ENCODE measurements around the gene MCM7. TPM values are rescaled to one million over a fixed set of nuclear protein-coding genes. Genes with fewer than 3 reads are reported as not detected.

Gene MCM7
- total RNA-seq, 1 donor from 2014 or later, result 40.1 TPM

DNA sequence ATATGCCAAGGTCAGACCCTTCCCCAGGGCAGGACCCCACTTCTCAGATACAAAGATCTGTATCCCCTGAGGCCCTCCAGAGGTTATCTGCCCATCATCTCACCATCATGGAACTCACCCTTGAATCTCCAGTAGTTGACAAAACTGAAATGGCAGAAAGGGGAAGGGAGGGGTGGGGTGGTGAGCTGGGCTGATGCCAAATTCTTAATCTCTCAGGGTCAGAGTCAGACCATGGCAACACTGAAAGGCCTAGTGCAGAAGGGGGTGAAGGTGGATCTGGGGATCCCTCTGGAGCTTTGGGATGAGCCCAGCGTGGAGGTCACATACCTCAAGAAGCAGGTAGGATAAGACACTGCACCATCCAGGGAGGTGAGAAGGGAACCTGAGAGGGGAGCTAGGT is 21.4 kb upstream of the MCM7 start:
- no peak for DNase-seq (ENCODE audit: low read depth)

DNA sequence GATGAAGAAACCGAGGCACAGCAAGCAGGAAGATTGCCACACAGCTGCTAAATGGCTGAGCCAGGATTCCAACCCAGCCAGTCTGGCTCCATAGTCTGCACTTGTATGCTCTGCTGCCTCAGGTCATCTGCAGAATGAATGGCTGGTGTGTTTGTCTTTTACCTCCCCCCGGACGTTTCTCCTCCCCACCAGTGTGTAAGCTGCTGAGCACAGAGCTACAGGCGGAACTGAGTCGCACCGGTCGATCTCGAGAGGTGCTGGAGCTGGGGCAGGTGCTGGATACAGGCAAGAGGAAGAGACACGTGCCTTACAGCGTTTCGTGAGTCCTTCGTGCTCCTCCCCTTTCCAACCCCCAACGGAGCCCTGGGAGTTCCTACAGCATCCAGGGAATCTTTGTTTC is 20.9 kb upstream of the MCM7 start:
- no peak for DNase-seq (ENCODE audit: low read depth)

DNA sequence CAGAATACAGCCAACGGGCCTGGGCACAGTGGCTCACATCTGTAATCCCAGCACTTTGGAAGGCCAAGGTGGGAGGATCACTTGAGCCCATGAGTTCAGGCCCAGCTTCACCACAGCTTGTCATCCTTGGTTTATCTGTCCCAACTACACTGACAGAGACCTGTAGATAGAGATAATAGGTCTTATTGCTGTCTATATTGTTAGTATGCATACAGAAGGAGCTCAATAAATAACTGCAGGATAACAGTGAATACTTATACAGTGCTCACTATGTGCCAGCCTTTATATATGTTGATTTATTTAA is 19.5 kb upstream of the MCM7 start:
- DNase-seq (ENCODE audit: low read depth), result no peak

DNA sequence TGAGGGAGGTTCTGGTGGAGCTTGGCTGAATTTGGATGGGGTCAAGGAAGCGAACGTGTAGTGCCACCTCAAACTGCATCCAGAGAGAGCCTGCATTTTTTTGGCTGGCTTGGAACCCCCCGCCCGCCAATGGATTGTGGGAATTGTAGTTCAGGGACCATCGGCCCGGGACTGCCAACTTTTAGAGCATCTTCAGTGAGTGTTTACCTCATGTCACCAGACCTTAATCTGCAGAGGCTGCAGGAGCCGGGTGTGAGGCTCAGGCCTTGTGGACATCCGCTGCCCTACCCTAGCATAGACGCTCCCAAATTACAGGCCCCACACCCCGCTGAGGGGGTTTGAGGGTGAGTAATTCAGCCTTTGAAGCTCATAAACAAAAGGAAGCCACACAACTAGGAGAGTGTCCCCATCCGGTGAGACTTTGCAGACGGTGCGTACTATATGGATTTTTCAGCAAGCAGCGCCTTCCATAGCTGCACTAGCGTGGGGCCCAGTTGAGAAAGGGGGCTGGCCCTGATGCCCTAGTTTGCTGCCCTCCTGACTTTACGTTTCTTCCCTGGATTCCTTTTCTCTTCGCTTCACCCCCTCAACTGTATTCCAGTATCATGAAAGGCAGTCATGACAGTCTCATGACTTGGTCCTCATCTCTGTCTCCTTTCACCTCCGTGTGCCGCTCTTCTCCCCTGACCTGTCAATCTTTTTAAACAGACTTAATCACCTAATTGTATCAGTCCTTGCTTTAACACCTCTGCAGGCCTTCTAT is 19.0 kb upstream of the MCM7 start:
- no peak for DNase-seq (ENCODE audit: low read depth)

DNA sequence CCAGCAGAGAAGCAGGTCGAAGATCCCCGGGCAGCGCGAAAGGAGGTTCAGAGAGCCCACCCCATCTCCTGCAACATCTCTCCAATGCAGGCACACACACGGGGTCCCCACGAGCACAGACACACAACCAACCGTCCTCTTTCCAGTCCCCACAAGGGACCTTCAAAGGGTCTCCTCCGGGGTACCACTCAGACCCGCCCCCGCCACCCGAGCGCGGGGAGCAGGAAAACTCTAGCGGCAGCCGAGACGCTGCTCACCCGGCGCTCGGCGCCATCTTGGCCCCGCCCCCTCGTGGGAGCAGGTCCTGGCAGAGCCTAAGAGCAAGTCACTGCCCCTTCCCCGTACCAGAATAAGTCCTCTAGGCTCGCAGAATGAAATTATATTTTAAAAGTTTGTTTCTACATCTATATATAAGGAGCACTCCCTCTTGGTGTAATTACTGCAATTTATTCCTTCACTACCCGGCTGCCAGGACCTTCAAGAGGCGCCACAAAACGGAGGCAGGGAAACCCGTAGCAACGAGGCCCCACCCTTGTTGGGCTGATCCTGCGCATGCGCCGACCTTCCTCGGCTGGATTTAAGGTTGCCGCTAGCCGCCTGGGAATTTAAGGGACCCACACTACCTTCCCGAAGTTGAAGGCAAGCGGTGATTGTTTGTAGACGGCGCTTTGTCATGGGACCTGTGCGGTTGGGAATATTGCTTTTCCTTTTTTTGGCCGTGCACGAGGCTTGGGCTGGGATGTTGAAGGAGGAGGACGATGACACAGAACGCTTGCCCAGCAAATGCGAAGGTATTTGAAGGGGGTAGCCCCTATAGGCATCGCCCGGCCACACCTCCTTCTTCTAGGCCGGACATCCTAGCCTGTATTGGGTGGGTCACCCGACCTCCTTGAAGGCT is 18.1 kb upstream of the MCM7 start, which contains the start of the genes CNPY4 and TAF6:
Gene CNPY4, plus strand, starts transcription at position 563 of the 898 bp plus-strand sequence. Its CDS starts 111 bp downstream, at position 674.
Gene TAF6, minus strand, starts transcription at position 287 of the 898 bp plus-strand sequence. CDS start 5,149 bp downstream, outside the sequence.
- DNase-seq (ENCODE audit: low read depth), result peak; percentile 90

DNA sequence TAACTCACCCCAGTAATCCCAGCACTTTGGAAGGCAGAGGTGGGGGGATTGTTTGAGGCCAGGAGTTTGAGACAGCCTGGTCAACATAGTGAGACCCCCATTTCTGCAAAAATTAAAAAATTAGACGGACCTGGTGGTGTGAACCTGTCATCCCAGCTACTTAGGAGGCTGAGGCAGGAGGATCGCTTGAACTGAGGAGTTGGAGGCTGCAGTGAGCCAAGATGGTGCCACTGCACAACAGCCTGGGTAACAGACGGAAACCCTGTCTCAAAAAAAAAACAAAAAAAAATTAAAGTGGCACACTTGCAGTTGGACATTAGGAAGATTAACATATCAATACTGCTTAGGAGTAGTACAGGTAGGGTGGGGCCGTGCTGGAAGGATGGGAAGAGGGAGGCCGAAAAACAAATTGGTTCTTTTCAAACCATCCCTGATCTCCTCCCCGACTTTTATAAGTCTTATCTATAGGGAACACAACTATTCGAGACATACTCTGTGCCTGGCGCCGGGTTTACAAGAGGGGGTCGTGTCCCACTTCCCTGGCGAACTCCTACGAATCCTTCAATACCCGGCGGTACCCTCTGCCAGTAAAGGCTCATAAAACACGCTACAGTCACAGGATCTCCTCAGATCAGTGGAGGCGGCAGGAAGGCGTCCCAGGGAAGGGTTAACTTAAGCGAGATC is 17.3 kb upstream of the MCM7 start:
- DNase-seq (ENCODE audit: low read depth), result no peak

DNA sequence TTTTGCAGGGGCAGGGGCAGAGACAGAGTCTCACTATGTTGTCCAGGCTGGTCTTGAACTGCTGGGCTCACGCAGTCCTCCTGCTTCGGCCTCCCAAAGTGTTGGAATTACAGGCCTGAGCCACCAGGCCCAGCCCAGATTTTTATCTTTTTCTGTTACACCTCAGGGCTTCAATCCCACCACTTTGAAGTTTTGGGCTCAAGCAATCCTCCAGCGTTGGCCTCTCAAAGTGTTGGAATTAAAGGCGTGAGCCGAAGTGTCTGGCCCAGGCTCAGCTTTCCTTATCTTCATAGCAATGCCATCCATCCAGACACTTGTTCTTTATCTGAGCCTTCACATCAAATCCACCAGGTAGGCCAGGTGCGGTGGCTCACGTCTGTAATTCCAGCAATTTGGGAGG is 13.8 kb upstream of the MCM7 start:
- DNase-seq (ENCODE audit: low read depth), result no peak

DNA sequence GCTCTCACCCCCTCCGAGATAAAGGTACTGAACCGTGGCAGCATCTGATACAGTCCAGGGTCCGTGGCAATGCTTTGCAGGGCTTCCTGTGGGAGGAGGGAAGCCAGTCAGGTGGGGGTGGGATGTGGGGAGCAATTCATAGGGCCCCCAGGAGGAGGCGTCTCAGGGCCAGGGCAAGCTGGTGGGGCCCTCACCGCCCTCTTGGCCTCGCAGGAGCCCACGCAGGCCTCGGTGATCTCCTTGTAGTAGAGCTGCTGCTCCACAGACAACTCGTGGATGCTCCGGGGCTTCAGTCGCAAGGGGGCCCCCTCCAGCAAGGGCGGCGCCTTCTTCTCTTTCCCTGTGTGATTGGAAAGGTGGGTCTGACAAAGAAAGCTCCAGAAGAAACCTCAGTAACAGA is 10.7 kb upstream of the MCM7 start:
- no peak for DNase-seq (ENCODE audit: low read depth)

DNA sequence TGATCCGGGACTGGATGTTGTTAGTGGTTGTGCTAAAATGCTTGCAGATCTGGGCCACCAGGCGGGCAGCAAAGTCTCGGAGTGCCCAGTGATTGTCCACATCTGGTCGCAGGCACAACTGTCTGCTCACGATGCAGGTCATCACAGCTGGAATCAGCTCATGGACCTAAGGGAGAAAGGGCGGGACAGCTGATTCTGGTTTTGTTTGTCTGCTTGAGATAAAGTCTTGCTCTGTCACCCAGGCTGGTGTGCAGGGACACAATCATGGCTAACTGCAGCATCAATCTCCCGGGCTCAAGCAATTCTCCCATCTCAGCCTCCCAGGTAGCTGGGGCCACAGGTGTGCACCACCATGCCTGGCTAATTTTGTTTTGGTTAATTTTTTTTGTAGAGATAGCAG is 10.0 kb upstream of the MCM7 start:
- DNase-seq (ENCODE audit: low read depth), result no peak

DNA sequence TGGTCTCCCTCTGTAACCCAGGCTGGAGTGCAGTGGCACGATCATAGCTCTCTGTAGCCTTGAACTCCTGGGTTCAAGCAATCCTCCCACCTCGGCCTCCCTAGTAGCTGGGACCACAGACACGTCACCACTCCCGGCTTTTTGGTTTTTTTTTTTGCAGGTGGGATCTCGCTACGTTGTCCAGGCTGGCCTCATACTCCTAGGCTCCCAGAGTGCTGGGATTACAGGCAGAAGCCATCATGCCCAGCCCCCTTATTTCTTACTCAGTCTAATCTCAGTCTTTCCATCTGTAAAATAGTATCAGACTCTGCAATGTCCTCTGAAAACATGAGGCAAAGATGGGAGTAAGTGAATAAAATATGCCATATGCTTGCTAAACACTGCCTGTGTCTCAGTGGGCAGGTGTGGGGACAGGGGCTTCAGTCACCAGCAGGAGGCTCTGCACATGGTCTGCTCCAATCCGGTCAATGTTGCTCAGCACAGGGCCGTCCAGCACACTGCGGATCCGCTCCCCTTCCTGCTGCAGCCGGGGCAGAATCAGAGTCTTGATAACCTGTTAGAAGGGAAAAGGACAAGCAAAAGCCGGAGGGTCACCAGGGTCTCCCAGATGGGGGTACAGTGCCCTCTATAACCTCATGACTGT is 8.4 kb upstream of the MCM7 start:
- DNase-seq (ENCODE audit: low read depth), result no peak

DNA sequence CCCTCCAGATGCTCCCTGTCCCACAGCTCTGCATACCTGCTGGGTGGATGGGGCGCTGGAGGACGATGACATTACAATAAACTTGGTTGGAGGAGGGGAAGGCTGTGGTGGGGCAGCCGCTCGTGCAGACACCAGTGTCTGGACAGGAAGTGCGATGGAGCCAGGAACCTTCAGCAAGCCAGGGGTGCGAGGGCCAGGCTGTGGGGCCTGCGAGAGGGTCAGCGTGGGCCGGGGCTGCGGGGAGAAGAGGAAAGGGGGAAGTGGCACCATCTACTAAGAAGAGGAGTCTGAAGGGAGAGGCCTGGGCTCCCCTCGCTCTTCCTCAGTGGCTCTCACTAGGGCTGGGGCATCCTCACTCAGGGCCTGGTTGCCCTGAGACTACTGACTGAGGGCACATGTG is 6.7 kb upstream of the MCM7 start:
- DNase-seq (ENCODE audit: low read depth), result no peak

DNA sequence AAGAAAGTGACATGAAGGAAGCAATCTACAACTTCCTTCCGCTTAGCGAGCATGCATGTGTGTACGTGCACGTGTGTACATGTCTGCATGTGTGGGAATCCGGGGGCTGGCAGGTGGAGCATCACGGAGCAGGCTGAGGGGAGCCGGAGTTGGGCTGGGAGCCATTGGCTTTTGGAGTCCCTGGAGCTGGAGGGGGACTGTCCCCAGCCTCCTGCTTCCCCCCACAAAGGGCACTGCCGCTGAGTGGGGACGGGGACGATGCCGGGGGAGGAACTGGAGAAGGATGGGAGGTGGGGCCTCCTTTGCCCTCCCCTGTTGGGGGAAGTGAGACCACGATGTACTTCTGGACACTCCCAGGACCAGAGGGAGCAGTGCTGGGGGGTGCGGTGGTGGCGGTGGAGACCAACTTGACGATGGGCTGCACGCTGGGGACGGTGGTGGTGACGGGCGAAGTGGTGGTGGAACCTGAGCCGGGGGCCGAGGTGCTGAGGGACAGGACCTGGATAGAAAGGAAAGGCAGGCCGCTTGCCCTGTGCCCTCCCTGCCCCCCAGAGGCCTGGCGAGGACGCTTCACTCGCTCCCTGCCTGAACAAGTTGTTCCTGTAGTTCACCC is 6.0 kb upstream of the MCM7 start:
- no peak for DNase-seq (ENCODE audit: low read depth)

DNA sequence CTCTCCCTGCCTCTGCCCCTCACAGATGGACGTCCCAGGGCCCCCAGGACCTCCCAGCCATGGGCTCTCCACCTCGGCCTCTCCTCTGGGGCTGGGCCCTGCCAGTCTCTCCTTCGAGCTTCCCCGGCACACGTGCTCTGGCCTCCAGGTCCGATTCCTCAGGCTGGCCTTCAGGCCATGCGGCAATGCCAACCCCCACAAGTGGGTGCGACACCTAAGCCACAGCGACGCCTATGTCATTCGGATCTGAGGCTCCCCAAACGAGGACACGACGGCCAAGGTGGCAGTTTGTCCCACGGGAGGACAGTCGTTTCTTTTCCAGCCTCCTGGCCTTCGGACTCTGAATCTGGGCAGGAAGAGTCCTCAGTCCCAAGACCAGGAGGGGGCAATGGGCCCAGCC is 5.4 kb upstream of the MCM7 start:
- no peak for DNase-seq (ENCODE audit: low read depth)

DNA sequence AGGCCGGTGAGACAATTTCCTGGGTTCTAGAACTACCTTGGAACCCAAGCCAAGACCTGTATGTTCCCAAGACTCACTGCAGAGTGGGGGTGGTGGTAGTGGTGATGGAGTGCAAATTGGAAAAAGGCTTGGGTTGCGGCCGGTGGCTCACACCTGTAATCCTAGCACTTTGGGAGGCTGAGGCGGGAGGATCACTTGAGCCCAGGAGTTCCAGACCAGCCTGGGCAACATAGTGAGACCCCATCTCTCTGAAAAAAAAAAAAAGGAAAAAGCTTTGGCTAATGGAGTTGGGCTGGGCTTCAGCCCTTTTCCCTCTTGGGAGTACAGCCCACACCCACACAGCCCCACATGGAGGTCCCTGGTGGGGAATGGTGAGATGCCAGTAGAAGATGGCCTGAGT is 4.3 kb upstream of the MCM7 start:
- no peak for DNase-seq (ENCODE audit: low read depth)

DNA sequence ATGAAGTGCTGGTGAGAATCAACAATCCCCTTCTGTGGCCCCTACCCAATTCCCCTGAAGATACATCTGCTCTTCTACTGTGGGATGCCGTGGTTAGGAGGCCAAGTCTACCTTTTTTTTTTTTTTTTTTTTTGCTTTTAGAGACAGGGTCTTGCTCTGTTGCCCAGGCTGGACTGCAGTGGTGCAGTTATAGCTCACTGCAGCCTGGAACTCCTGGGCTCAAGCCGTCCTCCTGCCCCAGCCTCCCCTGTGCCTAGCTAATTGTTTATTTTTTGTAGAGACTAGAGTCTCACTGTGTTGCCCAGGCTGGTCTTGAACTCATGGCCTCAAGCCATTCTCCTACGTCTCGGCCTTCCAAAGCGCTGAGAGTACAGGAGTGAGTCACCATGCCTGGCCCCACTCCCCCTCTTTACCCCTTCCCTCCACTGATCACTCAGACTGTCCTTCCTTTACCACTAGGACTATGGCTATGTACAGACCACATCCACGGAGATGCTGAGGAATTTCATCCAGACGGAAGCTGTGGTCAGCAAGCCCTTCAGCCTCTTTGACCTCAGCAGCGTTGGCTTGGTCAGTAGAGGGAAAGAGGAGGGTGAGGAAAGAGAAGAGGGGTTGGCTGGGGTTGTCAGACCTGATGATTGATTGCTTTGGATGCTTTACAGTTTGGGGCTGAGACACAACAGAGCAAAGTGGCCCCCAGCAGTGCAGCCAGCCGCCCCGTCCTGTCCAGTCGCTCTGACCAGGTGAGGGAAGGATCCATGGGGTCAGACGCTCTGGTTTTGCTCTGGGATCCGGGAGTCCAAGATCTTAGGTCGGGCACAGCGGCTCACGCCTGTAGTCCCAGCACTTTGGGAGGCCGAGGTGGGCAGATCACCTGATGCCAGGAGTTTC is 2.0 kb upstream of the MCM7 start:
- DNase-seq (ENCODE audit: low read depth), result peak; percentile 58

DNA sequence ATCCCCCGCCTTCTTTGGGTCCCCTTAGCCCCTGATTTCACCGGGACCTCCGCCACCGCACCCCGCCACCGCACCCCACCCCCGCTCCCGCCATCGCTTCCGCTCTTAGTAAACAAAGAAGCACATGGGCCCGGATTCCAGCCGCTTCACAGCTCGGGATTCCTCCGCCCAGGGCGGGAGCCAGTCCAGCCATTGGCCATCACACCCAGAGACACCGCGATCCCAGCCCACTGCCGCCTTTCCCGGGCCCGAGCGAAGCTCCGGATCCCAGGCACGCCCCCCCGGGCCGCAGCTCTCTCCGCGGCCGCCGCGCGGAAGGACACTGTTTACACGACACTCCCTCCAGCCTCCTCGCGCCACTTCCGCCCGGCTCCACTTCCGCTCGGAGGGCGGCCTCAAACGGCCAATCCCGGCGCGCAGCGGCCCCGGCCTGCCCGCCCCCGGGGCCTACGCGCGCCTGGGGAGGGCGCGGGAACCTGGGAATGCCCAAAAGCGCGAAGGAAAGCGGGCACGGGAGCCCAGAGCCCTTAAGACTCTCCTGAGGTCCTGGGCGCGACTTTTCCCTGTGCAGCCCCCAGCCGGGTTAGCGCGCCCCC is 679 bp downstream of the MCM7 start:
- DNase-seq (ENCODE audit: low read depth), result peak; percentile 89

DNA sequence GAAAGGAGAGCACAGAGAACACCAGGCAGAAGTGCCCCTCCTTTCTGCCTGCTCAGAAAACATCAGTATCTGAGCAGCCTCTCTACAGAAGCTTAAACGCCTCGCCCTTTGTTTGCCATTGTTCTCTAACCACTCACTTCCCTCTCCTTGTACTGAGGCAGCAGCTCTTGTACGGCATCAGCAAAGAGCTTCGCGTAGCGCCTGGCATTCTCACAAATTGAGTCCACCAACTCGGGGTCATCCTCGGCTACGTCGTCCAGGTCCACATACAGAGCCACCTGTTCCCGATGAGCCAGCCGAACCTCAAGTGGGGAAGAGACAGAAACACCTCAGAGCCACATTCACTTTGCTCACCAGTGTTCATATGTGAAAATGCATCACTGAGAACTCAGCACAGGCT is 1.7 kb downstream of the MCM7 start:
- no peak for DNase-seq (ENCODE audit: low read depth)

DNA sequence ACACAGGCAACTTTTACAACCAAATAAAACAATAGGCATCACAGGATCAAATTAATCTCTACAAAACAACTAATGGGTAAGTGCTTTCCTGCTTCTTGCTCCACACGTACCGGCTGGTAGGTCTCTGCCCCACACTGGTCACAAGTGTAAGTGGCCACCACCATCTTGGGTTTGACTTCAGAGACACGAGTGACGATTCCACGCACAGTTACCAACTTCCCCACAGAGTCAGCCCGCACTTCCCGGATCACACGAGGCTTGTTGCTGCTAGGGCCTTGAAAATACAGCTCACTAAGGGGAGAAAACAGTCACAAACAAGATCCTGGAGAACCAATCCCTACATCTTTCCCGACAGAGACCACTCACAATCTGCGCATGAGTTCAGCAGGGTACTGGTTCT is 2.3 kb downstream of the MCM7 start:
- DNase-seq (ENCODE audit: low read depth), result no peak

DNA sequence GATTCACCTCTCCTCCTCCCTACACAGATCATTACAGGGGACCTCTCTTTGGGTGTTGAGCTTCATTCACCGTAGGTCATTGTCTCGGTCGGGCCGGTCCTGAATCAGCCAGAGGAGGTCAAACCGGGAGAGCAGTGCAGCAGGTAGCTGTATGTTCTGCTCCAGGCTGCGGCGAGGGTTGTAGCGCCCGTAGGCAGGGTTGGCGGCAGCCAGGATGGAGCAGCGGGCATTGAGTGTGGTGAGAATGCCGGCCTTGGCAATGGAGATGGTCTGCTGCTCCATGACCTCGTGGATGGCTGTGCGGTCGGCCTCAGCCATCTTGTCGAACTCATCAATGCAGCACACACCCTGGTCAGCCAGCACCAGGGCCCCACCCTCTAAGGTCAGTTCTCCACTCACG is 5.5 kb downstream of the MCM7 start:
- DNase-seq (ENCODE audit: low read depth), result no peak

DNA sequence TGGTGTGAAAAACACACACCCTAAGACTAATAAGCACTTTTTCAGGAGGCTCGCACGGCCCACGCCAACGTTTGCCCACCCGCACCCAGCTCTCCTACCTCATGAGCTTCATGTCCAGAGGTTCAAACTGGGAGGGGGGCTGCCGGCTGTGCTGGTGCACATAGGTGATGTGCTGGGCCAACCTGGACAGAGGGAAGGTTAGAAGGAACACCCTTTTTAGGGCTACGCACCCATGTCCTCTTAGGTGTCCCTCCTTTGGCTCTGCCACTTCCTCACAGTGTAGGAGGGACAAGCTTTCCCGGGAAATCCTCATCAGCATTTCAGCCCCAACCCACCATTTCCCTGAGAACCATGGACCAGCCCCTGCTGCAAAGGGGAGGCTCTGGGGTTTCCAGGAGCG is 5.9 kb downstream of the MCM7 start:
- DNase-seq (ENCODE audit: low read depth), result no peak

All from renal cortical epithelial cell (primary cell).